Type B pancreatic cell (in vitro differentiated cells): Measurements from ENCODE around the gene SKP1. TPM values are rescaled to one million over a fixed set of nuclear protein-coding genes. Genes with fewer than 3 reads are reported as not detected.
A peak's percentile ranks its signal among the peaks of the same experiment; 100 is the strongest.

Experiments used
- DNase-seq: peaks from one replicate; pipeline ENCODE4 v3.0.0; 2021; ENCODE audit warnings: mixed read lengths; ENCODE audit not compliant: unreplicated experiment; ENCODE audit errors: extremely low spot score
- H3K27ac Mint-ChIP-seq: 2 replicates; pipeline ENCODE4 v1.8.0; 2021; ENCODE audit warnings: mild to moderate bottlenecking, mixed read lengths
- H3K27me3 Mint-ChIP-seq: 2 replicates; pipeline ENCODE4 v1.8.0; 2021; ENCODE audit warnings: mixed read lengths
- H3K36me3 Mint-ChIP-seq: 2 replicates; pipeline ENCODE4 v1.8.0; 2021; ENCODE audit warnings: mixed read lengths
- H3K4me1 Mint-ChIP-seq: one replicate; pipeline ENCODE4 v1.8.0; 2021; ENCODE audit warnings: mixed read lengths; ENCODE audit not compliant: unreplicated experiment
- H3K4me3 Mint-ChIP-seq: 2 replicates; pipeline ENCODE4 v1.8.0; 2021; ENCODE audit warnings: mild to moderate bottlenecking, mixed read lengths
- H3K9me3 Mint-ChIP-seq: 2 replicates; pipeline ENCODE4 v1.8.0; 2021; ENCODE audit warnings: mixed read lengths
- CTCF ChIP-seq: fragments of 200-600 bp; sonication (generic); conservative IDR thresholded peaks from 2 replicates; pipeline ENCODE4 v1.5.0; 2021; ENCODE audit warnings: antibody characterized with exemption, mild to moderate bottlenecking
- total RNA-seq: library from RNA; stranded (reverse); gene quantifications from 2 replicates; pipeline ENCODE4 v1.2.1, GENCODE V29; 2021; ENCODE audit warnings: low replicate concordance

Gene SKP1
- total RNA-seq, 1 donor from 2014 or later = 332 TPM

GRCh38 chr5:134113902-134114875 is 62.6 kb downstream of the SKP1 start, which contains the start of gene TCF7:
Gene TCF7 (plus strand): TSS chr5:134114681. CDS start chr5:134114907, 226 bp downstream.
- peak; percentile 89 for DNase-seq
- Mint-ChIP-seq H3K27ac (no peak within 1 kb of the TSS), H3K36me3 (peaks cover 4% of the 10 kb centered on the region), H3K9me3 (no peaks in the 10 kb centered on the region), H3K27me3 (peaks cover 39% of the 10 kb centered on the region), H3K4me1 (no peaks in the 10 kb centered on the region), H3K4me3 (peak within 1 kb of the TSS; percentile 90)
- TF ChIP-seq CTCF = no peak

- Mint-ChIP-seq H3K27ac (no peak overlapping the region), H3K4me1 (no peaks in the 10 kb centered on the region), H3K4me3 (peak overlapping the region; percentile 90), H3K36me3 (no peaks in the 10 kb centered on the region), H3K27me3 (peaks cover 39% of the 10 kb centered on the region), H3K9me3 (no peaks in the 10 kb centered on the region)
- no peak for TF ChIP-seq CTCF
- no peak for DNase-seq
These were observed 63.3 kb downstream of the SKP1 start for GRCh38 chr5:134113363-134113889.

- Mint-ChIP-seq H3K4me1 (no peaks in the 10 kb centered on the region), H3K27ac (no peak overlapping the region), H3K4me3 (no peak overlapping the region), H3K36me3 (no peaks in the 10 kb centered on the region), H3K27me3 (peaks cover 39% of the 10 kb centered on the region), H3K9me3 (no peaks in the 10 kb centered on the region)
- no peak for TF ChIP-seq CTCF
- DNase-seq = no peak
These were observed 63.9 kb downstream of the SKP1 start for GRCh38 chr5:134112726-134113362.

GRCh38 chr5:134111741-134112647 is 64.8 kb downstream of the SKP1 start:
- Mint-ChIP-seq H3K27me3 (peaks cover 41% of the 10 kb centered on the region), H3K27ac (no peak overlapping the region), H3K4me1 (no peaks in the 10 kb centered on the region), H3K9me3 (no peaks in the 10 kb centered on the region), H3K4me3 (peak overlapping the region; percentile 21), H3K36me3 (no peaks in the 10 kb centered on the region)
- DNase-seq = no peak
- no peak for TF ChIP-seq CTCF

- H3K27me3 Mint-ChIP-seq = peaks cover 40% of the 10 kb centered on the region
- H3K4me1 Mint-ChIP-seq = no peaks in the 10 kb centered on the region
- H3K4me3 Mint-ChIP-seq = no peak overlapping the region
- H3K27ac Mint-ChIP-seq = no peak overlapping the region
- no peak for TF ChIP-seq CTCF
- no peaks in the 10 kb centered on the region for H3K36me3 Mint-ChIP-seq
- DNase-seq = no peak
- no peaks in the 10 kb centered on the region for H3K9me3 Mint-ChIP-seq
These were observed 66.4 kb downstream of the SKP1 start for GRCh38 chr5:134110382-134110781.
